Keratinocyte (primary cell): ENCODE results near the gene TOP2A.

Source experiments
- CTCF ChIP-seq, 3 experiments: IDR thresholded peaks in 1 of 3; conservative IDR thresholded peaks in 1 of 3; optimal IDR thresholded peaks in 1 of 3; 2 replicates in 2 of 3; 3 replicates in 1 of 3; pipeline versions ENCODE3 to v1.5.1; 2011; ENCODE audit warnings: low read length in 3 of 3, mild to moderate bottlenecking in 3 of 3, moderate library complexity in 2 of 3, control low read depth in 1 of 3, inconsistent platforms in 1 of 3; ENCODE audit not compliant: insufficient read depth in 2 of 3; ENCODE audit errors: extremely low read depth in 1 of 3
- EZH2 ChIP-seq: IDR thresholded peaks from one replicate; pipeline ENCODE4 v1.6.1; 2012; ENCODE audit warnings: inconsistent platforms, mild to moderate bottlenecking, low read length, moderate library complexity

DNA sequence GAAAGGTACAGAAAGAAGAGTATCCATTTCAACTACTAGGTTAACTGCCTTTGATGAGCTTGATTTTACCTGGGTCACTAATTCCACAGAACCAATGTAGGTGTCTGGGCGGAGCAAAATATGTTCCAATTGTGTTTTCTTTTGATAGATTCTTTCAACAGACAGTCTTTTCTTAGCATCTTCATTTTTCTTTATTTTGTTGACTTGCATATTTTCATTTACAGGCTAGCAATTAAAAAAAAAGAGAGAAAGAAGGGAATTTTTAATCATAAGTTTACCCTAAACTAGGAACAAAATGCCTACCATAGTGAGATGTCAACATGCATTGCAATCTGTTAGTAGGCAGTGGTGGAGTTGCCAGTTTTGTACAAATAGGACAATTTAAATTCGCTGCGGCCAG lies 1.0 kb downstream of the TOP2A start:
- TF ChIP-seq CTCF (optimal IDR thresholded peaks at IDR 0.05 in 1 of 3, IDR thresholded peaks at IDR 0.05 in 1 of 3, conservative IDR thresholded peaks at IDR 0.05 in 1 of 3; ENCODE audit: extremely low read depth in 1 of 3, insufficient read depth in 2 of 3, low read length in 3 of 3): no peak
- TF ChIP-seq EZH2: no peak
